Neural progenitor cell (in vitro differentiated cells): Measurements from ENCODE around the gene EMC6.

Source experiments
- EZH2 ChIP-seq: fragments of 200-600 bp; sonication (generic); IDR thresholded peaks from 2 replicates; pipeline ENCODE4 v1.6.1; 2017; ENCODE audit warnings: antibody characterized with exemption, mild to moderate bottlenecking, moderate library complexity
- TF ChIP-seq, protein P1 (sequence below): fragments of 200-600 bp; sonication (generic); IDR thresholded peaks from 2 replicates; pipeline ENCODE4 v1.5.1; 2017; ENCODE audit warnings: antibody characterized with exemption, mild to moderate bottlenecking

- TF ChIP-seq, protein P1, sequence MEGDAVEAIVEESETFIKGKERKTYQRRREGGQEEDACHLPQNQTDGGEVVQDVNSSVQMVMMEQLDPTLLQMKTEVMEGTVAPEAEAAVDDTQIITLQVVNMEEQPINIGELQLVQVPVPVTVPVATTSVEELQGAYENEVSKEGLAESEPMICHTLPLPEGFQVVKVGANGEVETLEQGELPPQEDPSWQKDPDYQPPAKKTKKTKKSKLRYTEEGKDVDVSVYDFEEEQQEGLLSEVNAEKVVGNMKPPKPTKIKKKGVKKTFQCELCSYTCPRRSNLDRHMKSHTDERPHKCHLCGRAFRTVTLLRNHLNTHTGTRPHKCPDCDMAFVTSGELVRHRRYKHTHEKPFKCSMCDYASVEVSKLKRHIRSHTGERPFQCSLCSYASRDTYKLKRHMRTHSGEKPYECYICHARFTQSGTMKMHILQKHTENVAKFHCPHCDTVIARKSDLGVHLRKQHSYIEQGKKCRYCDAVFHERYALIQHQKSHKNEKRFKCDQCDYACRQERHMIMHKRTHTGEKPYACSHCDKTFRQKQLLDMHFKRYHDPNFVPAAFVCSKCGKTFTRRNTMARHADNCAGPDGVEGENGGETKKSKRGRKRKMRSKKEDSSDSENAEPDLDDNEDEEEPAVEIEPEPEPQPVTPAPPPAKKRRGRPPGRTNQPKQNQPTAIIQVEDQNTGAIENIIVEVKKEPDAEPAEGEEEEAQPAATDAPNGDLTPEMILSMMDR, result no peak
- TF ChIP-seq EZH2, result no peak
Observed at GRCh38 chr17:3710951-3711383, 42.4 kb downstream of the EMC6 start.
